Thyroid gland (tissue), 4 donors: ENCODE results near the gene HOXC6.

Source experiments
- POLR2A ChIP-seq, 2 donors: fragments of 450-650 bp; IDR thresholded peaks; one replicate each; pipeline ENCODE4 v1.6.1; 2017; ENCODE audit warnings: antibody characterized with exemption in 2 of 2, mild to moderate bottlenecking in 2 of 2, moderate library complexity in 1 of 2
- TF ChIP-seq, protein P1 (sequence below), 6 experiments: fragments of 200-600 bp in 3 of 6; fragments of 450-650 bp in 3 of 6; sonication (generic) in 3 of 6; IDR thresholded peaks; one replicate each; pipeline ENCODE4 v1.5.1; 2016 to 2019; ENCODE audit warnings: antibody characterized with exemption in 6 of 6, mild to moderate bottlenecking in 2 of 6, inconsistent platforms in 1 of 6, moderate library complexity in 1 of 6

DNA sequence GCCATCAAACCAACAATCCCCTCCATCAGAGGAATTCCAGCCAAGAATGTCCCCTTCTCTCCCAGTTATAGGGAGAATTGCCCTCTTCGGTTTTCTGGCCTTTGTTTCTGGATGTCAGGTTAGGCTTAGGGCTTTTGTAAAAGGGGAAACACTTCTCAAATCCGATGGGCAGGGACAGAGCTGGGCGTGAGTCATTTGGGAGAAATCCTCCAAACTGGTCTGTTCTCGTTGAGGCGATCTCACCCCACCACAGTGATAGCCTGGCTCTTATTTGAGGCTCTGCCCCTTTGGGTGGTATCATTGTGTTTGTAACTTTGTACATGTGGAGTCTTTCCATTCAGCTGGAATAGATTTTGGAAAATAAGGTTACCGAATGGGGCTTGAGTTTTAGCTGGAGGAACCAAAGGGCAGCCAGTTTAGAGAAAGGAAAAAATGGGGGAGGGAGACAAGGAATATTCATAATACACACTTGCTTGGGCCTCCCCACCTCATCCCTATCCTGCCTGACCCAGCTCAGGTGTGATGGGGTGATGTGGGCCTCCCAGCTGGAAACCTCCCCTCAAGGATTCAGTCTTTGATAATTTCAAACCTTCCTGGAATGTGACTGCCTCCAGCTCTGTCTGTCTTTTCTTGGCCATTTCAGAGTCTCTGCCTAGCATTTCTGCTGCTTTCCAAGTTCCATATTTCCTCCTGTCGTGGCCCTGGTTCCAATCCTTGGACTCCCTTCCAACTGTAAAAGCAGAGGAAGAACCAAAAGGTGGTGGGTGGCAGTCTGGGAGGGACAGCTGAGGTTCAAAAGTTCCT is 32.9 kb downstream of the HOXC6 start:
- TF ChIP-seq, protein P1, sequence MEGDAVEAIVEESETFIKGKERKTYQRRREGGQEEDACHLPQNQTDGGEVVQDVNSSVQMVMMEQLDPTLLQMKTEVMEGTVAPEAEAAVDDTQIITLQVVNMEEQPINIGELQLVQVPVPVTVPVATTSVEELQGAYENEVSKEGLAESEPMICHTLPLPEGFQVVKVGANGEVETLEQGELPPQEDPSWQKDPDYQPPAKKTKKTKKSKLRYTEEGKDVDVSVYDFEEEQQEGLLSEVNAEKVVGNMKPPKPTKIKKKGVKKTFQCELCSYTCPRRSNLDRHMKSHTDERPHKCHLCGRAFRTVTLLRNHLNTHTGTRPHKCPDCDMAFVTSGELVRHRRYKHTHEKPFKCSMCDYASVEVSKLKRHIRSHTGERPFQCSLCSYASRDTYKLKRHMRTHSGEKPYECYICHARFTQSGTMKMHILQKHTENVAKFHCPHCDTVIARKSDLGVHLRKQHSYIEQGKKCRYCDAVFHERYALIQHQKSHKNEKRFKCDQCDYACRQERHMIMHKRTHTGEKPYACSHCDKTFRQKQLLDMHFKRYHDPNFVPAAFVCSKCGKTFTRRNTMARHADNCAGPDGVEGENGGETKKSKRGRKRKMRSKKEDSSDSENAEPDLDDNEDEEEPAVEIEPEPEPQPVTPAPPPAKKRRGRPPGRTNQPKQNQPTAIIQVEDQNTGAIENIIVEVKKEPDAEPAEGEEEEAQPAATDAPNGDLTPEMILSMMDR (IDR thresholded peaks at IDR 0.05) = no peak
- no peak for TF ChIP-seq POLR2A (IDR thresholded peaks at IDR 0.05)
